Mucosa of stomach (tissue), 1 donor: ENCODE data around the gene CPEB4.

Source experiments
- H3K27me3 ChIP-seq: one replicate; pipeline ENCODE4 v1.7.0; 2013; ENCODE audit warnings: mild to moderate bottlenecking, low read length; ENCODE audit not compliant: control insufficient read depth, insufficient read depth
- H3K36me3 ChIP-seq: one replicate; pipeline ENCODE4 v1.7.0; 2013; ENCODE audit warnings: low read length; ENCODE audit not compliant: control insufficient read depth, insufficient read depth
- H3K4me1 ChIP-seq: one replicate; pipeline ENCODE4 v1.7.0; 2013; ENCODE audit warnings: mild to moderate bottlenecking, low read length; ENCODE audit not compliant: control insufficient read depth, insufficient read depth
- H3K4me3 ChIP-seq: one replicate; pipeline ENCODE4 v1.7.0; 2013; ENCODE audit warnings: low read length
- H3K9ac ChIP-seq: one replicate; pipeline ENCODE4 v1.7.0; 2013; ENCODE audit warnings: mild to moderate bottlenecking, low read length, moderate library complexity
- H3K9me3 ChIP-seq: one replicate; pipeline ENCODE4 v1.7.0; 2013; ENCODE audit warnings: mild to moderate bottlenecking, low read length, moderate library complexity; ENCODE audit not compliant: control insufficient read depth
- donor health status: Pancreatic carcinoma.

Gene CPEB4

DNA sequence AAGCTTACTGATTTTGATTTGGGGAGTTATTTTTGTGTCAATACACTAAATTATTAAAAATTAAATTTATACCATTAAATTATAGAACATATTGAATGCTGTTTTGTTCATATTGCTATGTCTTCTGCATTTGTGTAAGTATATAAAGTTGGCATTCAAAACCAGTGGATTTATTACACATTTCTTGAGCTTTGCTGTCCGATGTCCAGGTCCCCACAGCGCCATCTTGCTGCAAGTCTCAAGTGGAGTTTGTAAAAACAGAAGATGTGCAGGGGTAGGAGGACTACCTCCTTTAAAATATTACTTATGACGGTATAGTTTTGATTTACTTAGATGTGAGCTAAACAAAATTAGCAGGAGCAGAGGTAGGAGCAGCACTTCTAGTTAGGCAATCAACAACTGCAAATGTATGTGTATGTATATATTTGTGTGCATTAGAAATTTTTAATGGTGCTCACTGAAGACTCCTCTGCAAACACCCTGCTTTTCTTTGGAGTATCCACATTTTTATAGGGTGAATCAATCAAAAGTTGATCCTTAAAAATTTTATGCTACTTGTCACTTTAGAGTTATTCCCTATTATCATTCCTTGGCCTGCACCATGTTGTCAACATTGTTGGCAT lies 37.4 kb downstream of the CPEB4 start:
- Histone ChIP-seq H3K9ac (no peak overlapping the region), H3K36me3 (no peaks in the 10 kb centered on the region), H3K9me3 (no peaks in the 10 kb centered on the region), H3K4me3 (no peak overlapping the region), H3K27me3 (no peaks in the 10 kb centered on the region), H3K4me1 (peaks cover 28% of the 10 kb centered on the region)

DNA sequence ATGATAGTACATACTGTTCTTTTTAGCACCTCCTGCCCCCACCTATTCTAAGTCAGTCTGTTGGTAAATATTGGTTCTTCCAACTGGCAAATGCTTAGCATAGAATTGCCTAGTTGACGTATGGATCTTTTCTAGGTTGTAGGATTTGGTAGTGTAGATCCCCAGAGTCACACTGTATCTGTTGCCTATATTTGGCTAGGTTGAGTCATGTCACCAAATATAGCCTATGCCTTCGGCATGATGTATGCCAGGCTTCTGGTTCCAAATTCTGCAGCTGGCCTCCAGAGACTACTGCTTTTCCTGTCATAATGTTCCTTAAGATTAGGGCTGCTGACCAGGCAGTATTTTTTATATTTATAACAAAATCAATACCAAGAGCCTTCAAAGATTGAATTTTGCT lies 38.2 kb downstream of the CPEB4 start:
- no peak overlapping the region for H3K9ac ChIP-seq
- H3K4me3 ChIP-seq = no peak overlapping the region
- H3K27me3 ChIP-seq = no peaks in the 10 kb centered on the region
- no peaks in the 10 kb centered on the region for H3K9me3 ChIP-seq
- H3K36me3 ChIP-seq = no peaks in the 10 kb centered on the region
- H3K4me1 ChIP-seq = peaks cover 24% of the 10 kb centered on the region

DNA sequence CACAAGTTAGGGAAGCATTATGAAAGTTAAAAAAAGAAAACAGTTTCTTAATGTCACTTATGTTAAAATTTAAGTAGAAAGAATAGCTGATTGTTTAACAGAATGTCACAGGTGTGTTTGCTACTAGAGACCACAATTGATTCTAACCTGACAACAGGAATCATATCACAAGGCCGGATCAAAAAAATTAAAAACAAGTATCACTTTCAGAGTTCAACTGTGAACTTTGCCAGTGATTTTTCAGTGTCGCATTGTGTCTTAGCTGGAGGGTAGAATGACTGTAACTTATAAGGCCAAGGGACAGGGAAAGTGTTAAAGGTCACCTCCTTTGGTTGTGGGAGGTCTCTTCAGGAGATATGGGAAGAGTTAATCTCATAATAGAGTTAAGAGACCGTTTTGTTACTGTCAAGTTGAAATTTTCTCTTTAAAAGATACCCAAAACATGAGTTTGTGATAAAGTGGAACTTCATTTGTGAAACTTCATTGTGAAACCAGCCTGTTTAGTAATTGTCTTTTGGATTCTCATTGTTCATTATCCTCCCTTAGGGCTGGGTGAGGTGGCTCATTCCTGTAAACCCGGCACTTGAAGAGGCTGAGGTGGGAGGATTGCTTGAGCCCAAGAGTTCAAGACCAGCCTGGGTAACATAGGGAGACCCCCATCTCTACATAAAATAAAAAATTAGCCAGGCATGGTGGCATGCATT lies 40.9 kb downstream of the CPEB4 start:
- H3K4me1 ChIP-seq = peaks cover 23% of the 10 kb centered on the region
- H3K4me3 ChIP-seq = no peak overlapping the region
- H3K9ac ChIP-seq = no peak overlapping the region
- no peaks in the 10 kb centered on the region for H3K9me3 ChIP-seq
- no peaks in the 10 kb centered on the region for H3K27me3 ChIP-seq
- H3K36me3 ChIP-seq = no peaks in the 10 kb centered on the region

DNA sequence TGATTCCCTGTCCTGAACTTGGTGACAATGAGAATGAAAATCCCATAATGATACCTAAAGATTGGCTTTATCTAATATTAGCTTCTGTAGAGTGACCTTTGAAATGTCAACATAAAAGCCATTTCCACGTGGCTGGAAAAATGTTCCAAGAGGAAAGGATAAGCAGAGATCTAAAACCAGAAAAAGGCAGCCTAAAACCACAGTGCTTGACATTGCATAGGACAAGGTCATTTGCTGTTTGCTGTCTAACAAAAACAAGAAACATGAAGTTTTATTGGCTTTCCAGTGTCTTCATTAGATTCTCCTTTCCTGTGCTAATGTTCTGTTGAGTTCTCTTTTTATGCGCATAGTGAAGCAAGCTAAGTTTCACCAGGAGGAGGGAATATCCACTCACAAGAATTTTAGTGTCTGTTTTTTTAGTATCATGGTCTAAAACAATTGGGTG lies 44.6 kb downstream of the CPEB4 start:
- Histone ChIP-seq H3K4me3 (no peak overlapping the region), H3K27me3 (no peaks in the 10 kb centered on the region), H3K36me3 (no peaks in the 10 kb centered on the region), H3K9me3 (no peaks in the 10 kb centered on the region), H3K4me1 (peaks cover 10% of the 10 kb centered on the region), H3K9ac (no peak overlapping the region)

DNA sequence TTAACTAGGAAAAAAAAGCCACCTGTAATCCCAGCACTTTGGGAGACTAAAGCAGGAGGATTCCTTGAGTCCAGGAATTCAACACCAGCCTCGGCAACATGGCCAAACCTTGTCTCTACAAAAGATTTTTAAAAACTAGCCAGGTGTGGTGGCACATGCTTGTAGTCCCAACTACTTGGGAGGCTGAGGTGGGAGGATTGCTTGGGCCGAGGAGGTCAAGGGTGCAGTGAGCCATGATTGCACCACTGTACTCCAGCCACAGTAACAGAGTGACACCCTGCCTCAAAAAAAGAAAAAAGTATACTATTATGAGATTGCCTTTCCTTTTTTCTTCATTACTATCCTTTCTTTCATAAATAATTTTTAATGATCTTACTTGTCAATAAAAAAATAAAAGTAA lies 45.8 kb downstream of the CPEB4 start:
- Histone ChIP-seq H3K9me3 (no peaks in the 10 kb centered on the region), H3K9ac (no peak overlapping the region), H3K4me3 (no peak overlapping the region), H3K36me3 (no peaks in the 10 kb centered on the region), H3K27me3 (no peaks in the 10 kb centered on the region), H3K4me1 (peaks cover 10% of the 10 kb centered on the region)

DNA sequence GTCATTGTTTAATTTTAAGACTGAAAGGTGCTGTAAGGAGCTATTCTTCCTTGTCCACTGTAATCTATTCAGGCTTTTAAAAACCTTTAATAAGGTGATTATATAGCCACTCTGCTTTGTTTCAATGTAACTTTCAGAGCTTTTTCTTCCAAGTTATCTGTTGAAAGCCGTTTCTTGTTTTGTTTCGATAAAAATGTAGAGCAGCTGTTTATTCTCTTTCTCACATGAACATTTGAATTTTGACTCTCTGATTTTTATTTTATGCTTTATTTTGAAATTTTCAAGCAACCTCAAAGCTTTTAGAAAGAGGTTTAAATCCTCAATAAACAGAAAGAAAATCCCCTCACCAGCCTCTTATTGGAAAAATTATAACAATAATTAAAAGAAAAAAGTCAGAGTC lies 47.2 kb downstream of the CPEB4 start:
- H3K4me1 ChIP-seq = peaks cover 10% of the 10 kb centered on the region

DNA sequence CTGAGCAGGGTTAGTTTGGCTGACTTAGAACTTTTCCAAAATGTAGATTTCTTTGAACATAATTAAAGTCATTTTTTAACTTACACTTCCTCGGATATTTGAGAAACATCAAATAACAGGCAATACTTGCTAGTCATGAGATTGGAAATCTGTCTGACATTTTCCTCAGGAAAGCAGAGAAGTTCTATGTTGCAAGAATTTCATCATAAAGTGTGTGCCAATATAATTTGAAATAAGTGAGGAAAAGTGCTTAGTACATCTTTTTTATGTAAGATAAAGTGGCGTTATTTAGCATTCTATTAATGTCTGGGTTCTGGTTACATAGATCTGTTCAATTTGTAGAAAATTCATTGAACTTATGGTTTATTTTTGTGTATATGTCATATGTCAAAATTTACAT lies 52.1 kb downstream of the CPEB4 start:
- Histone ChIP-seq H3K9ac (no peak overlapping the region), H3K4me1 (peaks cover 23% of the 10 kb centered on the region), H3K27me3 (no peaks in the 10 kb centered on the region), H3K9me3 (no peaks in the 10 kb centered on the region), H3K4me3 (no peak overlapping the region), H3K36me3 (no peaks in the 10 kb centered on the region)

More for the DNA sequence above, 47.2 kb downstream of the CPEB4 start:
- H3K9ac ChIP-seq = no peak overlapping the region
- H3K4me3 ChIP-seq = no peak overlapping the region
- H3K27me3 ChIP-seq = no peaks in the 10 kb centered on the region
- H3K36me3 ChIP-seq = no peaks in the 10 kb centered on the region
- no peaks in the 10 kb centered on the region for H3K9me3 ChIP-seq

DNA sequence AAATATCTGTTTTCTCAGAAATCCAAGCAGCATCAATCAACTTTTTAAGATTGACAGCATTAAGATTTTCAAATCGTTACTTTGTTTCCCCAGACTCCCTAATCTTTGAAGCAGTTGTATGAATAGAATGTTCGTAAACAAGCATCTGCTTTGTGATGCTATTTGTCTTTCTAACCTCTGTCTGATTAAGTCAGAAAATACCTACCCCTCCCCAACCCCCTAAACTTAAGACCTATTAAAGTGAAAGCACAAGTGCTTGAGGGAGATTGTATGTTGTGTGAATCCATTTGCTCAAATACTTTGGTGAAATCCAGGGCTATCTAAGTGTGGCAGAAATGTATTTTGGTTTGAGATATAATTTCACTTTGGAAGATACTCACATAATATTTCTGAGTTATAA lies 53.0 kb downstream of the CPEB4 start:
- H3K27me3 ChIP-seq = no peaks in the 10 kb centered on the region
- no peaks in the 10 kb centered on the region for H3K9me3 ChIP-seq
- peaks cover 23% of the 10 kb centered on the region for H3K4me1 ChIP-seq
- no peak overlapping the region for H3K9ac ChIP-seq
- no peak overlapping the region for H3K4me3 ChIP-seq
- peaks cover 2% of the 10 kb centered on the region for H3K36me3 ChIP-seq

DNA sequence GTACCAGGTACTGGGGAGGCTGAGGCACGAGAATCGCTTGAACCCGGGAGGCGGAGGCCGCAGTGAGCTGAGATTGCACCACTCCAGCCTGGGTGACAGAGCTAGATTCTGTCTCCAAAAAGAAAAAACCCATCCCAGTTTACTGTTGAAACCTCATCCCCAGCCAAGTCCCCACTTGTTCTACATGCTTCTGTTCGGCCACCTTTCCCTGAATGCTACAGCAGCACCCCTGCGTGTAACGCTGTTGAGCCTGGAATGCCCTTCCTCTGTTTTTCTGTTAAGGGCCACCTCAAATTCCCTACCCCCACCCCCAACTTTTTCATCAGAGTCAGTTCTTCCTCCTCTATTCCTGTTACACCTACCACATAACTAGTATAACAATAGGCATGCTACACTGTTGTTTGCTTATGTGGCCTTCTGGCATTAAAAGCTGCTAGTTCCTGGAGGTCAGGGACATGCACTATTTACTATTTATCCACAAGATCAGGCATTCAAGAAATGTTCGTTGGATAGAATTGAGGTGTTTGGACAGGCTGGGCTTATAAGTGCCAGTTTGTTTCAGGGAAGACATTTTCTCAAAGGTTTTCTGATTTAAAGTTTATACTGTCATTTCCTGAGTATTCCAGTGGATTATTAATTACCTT lies 53.7 kb downstream of the CPEB4 start:
- H3K4me3 ChIP-seq = no peak overlapping the region
- peaks cover 23% of the 10 kb centered on the region for H3K4me1 ChIP-seq
- no peak overlapping the region for H3K9ac ChIP-seq
- H3K27me3 ChIP-seq = no peaks in the 10 kb centered on the region
- H3K36me3 ChIP-seq = peaks cover 10% of the 10 kb centered on the region
- no peaks in the 10 kb centered on the region for H3K9me3 ChIP-seq

DNA sequence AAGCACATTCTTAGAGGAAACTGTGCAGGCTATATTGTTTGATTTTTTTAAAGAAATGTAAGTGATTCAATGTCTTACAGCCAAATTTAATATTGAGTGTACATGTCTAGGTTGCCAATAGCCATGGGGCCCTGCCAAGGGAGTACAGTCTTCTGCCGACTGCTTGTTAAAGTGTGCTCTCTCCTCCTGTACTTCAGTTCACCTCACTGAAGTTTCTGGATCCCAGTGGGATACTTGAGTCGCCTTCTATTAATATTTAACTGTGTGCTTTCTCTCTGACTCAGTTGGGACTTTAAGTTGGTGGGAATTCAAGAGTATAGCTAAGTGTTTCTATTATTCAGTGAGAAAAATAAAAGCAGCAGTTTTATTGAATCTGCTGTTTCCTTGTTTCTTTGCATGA lies 56.4 kb downstream of the CPEB4 start:
- Histone ChIP-seq H3K4me3 (no peak overlapping the region), H3K9me3 (no peaks in the 10 kb centered on the region), H3K36me3 (peaks cover 10% of the 10 kb centered on the region), H3K4me1 (peaks cover 23% of the 10 kb centered on the region), H3K9ac (no peak overlapping the region), H3K27me3 (no peaks in the 10 kb centered on the region)

DNA sequence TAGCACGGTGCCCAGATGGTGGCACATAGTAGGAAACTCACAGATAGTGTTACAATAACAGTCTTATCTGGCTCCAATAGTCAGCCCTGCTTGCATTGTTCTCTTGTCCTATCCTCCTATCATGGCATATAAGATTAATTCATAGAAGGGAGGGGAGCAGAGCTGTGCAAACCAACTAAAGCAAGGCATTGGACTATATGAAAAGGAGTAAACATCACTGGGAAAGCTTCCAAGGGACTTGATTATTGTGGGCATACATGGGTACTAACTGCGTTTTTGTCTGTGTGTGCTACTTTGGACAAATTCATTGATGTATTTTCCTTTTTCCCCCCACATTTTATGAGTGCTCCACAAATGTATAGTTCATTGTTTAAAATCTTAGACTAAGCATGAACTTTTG lies 57.0 kb downstream of the CPEB4 start:
- Histone ChIP-seq H3K9ac (no peak overlapping the region), H3K9me3 (no peaks in the 10 kb centered on the region), H3K36me3 (peaks cover 10% of the 10 kb centered on the region), H3K4me1 (peaks cover 23% of the 10 kb centered on the region), H3K27me3 (no peaks in the 10 kb centered on the region), H3K4me3 (no peak overlapping the region)

DNA sequence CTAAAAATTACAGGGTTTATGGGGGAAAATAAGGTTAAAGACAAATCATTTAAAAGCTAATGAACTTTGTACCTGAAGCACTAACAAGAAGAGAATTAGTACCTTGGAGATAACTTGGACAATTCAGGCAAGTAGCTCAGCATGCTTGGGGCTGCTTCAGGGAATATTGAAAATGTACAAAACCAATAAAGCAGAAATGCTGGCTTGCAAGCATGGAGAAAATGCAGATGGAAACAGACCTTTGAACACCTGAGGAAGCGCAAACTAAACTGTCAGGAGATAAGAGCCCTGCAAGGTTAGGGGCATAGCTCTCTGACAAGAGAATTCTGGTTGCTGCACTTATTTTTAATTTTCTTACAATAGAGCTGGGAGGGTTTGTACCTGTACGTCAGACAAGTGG lies 58.2 kb downstream of the CPEB4 start:
- H3K36me3 ChIP-seq = peaks cover 10% of the 10 kb centered on the region
- H3K4me1 ChIP-seq = peaks cover 20% of the 10 kb centered on the region
- H3K9me3 ChIP-seq = no peaks in the 10 kb centered on the region
- no peak overlapping the region for H3K4me3 ChIP-seq
- H3K9ac ChIP-seq = no peak overlapping the region
- no peaks in the 10 kb centered on the region for H3K27me3 ChIP-seq
